Stimulated activated CD4-positive, alpha-beta T cell treated with anti-CD3 and anti-CD28 coated beads, Interleukin-15, amount 100 ng/mL, for 48 hours (primary cell): ENCODE measurements around the gene RAB34.
"Not testable (repeated sequence)": the region's sequence is repeated elsewhere in the genome, so short reads cannot be mapped to it uniquely, and the experiment has no call there.

Experiments used
- DNase-seq, 2 donors: peaks; one replicate each; pipeline ENCODE4 v3.0.0-alpha.2; 2020; ENCODE audit warnings: low read depth in 2 of 2

RAB34 gene

GRCh38 chr17:28728364-28729200 is 10.9 kb upstream of the RAB34 start, which contains the start of gene NEK8:
TSS of gene NEK8 (plus strand) at chr17:28728788. CDS start at chr17:28728814, 26 bp downstream.
- DNase-seq = peak; percentile 95 to 98

DNA sequence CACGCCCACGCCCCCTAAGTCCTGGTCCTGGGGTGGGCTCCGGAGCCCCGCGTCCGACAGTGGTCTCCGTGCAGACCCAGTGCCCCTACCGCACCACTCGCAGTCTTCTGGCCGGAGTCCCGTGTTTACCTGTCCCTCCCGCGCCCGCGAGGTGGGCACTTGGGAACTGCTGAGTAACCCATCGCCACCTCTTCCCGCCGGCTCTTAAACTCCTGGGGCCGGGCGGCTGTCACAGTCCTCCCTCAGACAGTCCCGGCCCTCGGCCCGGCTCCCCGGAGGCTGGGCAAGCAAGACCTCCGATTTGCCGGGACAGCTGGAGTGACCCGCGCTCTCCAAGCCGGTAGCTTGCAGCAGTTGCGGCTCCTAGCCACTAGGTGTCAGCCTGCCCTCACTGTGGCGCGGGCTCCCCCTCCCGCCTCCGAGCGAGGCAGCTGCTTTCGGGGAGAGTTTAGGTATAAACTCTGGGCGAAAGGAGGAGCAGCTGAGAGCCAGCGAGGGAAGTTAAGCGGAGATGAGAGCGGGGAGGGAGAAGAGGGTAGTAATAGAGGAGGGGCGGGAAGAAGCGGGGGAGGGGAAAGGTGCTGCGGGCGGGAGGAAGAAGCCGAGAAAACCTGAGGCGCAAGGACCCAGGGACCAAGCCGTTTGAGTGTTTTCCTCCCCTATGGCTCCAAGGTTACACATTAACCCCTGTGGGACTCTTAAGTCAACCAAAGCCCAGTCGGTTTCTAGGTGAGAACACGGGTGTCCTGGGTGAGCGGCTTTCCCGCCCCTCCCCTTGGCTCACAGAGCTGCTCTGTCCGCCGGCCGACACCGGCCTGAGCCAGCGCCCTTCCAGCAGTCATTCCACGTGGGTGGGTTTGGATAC is 9.2 kb upstream of the RAB34 start:
- DNase-seq = peak; percentile 89 to 90

DNA sequence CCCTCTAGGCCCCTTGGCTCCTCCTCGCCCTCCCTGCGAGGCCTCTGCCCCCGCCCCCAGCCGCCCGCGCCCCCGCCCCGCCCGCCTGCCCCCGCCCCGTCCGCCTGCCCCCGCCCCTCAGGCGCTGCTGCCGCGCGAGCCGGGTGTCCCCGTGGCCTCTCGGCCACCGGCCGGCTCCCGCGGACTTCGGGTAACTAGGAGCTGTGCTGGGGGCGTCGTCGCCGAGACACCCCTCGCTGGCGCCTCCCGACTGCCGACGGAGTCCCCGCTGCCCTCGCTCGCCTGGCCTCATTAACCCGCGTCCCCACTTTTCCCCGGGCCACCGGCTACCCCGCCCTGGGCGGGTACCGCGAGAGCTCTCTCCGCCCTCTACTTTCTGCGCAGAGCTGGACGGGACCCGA is 8.6 kb upstream of the RAB34 start, which contains the start of gene TLCD1:
TSS of gene TLCD1 (minus strand) at position 8 of the 401 bp plus-strand sequence. CDS start 136 bp downstream, outside the sequence.
- peak in 1 of 2 donors; percentile 72 for DNase-seq

- peak in 1 of 2 donors; percentile 50 for DNase-seq
These were observed 8.1 kb upstream of the RAB34 start for GRCh38 chr17:28725660-28726225.

DNA sequence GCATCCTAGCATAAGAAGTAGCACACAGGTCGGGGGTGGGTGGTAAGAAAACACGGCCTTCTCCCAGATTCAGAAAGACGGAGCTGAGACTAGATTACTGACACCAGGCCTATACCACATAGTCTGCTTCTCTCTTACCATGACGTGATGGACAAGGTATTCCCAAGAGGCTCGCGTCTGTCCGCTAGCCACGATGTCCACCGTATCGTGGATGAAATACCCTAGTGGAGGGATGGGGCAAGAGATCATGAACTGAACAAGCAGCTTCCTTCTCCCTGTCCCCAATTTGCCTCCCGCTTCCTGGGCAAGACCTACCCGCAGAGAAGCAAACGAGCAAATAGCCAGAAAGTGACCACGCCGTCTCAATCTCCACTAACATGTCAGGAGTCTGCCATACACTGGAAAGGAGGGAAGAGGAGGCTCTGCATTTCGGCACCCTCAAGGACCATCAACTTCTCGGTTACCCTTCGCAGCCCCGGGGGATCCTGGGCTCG is 7.5 kb upstream of the RAB34 start:
- DNase-seq = peak in 1 of 2 donors; percentile 19

DNA sequence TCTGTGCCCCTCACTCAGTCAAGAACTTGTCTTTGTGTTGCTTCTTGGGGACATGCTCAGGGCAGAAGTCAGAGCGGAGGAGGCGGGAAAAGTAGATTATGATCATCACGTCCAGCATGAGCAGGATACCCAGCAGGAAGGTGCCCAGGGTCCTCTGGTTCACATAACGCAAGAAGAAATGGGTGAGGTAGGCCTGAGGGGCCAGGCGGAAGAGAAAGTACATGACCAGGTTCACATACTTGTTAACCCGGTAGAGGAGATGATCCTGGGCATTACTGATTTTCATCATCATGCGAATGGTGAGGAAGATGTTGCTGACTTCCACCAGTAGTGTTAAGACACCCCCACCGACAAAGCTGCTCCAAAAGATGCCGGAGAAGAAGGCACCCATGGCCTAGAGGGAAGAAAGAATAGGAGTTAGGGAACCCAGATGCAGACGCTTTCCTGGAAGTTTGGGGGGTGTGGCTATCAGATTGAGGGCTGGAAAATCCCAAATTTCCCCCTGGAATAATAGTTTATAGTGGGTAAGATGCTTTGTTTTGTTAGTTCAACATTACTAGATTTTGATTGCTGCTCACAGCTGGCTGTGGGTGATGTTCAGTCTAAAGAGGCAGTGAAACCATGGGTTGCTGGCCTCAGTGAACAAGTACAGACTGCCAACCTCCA is 7.0 kb upstream of the RAB34 start:
- DNase-seq = no peak

GRCh38 chr17:28723836-28724499 is 6.3 kb upstream of the RAB34 start:
- not testable (repeated sequence) for DNase-seq

- DNase-seq = no peak
These were observed 5.6 kb upstream of the RAB34 start for GRCh38 chr17:28723159-28723835.

DNA sequence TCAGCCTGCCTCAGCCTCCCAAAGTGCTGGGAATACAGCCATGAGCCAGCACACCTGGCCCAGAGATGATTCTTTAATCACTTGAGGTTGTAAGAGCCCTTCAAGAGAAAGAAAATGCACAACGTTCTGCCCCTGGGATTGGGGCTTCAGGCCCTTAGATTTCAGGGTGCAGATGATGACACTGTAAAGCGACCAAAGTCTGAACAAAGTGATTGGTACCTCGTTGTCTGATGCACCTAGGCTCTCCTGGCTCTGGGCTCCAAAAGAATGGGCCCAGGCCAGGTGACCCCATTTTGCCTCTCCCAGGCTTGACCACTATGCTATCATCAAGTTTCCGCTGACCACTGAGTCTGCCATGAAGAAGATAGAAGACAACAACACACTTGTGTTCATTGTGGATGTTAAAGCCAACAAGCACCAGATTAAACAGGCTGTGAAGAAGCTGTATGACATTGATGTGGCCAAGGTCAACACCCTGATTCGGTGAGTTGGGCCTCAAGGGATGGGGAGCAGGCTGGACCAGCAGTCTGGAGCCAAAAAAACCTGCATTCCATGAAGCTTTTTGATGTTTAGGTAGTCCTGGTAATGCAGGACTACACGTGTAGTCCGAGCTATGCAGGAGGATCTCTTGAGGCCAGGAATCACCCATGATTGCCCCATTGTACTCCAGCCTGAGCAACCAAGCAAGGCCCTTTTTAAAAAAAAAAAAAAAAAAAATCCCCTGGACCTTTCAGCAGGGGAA is 4.9 kb upstream of the RAB34 start:
- no peak for DNase-seq

- DNase-seq = not testable (repeated sequence)
These were observed 3.3 kb upstream of the RAB34 start for GRCh38 chr17:28720997-28721329.

DNA sequence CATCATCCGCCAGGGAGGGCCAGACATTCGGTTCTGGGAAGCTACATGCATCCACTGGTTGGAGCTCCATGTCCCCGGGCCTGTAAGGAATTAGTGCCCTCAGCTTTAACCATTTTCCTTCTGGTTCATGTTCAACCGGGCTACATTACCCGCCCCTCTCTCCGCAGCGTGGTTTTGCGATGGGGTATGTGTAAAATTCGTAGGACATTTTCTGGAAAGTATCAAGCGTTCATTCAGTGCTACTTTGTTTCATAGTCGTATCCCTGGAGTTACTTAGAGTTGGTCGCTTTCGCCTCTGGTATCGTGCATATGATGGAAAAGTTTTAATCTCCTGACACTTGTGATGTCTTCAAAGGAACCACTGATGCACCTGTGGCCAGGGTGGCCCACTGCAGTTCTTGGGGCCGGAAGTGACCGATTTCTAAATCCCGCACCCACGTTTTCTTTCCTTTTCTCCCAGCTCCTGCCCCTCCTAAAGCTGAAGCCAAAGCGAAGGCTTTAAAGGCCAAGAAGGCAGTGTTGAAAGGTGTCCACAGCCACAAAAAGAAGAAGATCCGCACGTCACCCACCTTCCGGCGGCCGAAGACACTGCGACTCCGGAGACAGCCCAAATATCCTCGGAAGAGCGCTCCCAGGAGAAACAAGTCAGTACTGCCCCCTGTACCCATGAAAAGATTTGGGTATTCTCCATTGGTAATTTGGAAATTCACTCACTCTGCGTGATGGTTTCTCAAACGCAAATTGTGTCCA is 2.8 kb upstream of the RAB34 start:
- peak in 1 of 2 donors; percentile 31 for DNase-seq

GRCh38 chr17:28719021-28719433 is 1.4 kb upstream of the RAB34 start:
- no peak for DNase-seq

- no peak for DNase-seq
These were observed 809 bp upstream of the RAB34 start for GRCh38 chr17:28718333-28719020.

GRCh38 chr17:28716740-28717577 is 709 bp downstream of the RAB34 start:
- DNase-seq = no peak

DNA sequence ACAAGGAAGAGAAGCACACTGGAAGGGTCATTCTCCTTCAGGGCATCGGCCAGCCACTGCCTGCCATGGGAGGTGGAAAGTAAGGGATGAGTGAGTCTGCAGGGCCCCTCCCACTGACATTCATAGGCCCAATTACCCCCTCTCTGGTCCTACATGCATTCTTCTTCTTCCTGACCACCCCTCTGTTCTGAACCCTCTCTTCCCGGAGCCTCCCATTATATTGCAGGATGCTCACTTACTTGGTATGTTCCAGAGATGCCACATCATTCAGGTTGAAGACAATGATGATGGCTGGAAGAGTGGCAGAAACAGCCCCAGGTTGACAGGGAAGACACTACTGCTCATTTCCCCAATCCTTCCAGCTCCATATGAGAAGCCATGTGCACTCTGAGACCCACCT is 2.5 kb downstream of the RAB34 start:
- no peak for DNase-seq

DNA sequence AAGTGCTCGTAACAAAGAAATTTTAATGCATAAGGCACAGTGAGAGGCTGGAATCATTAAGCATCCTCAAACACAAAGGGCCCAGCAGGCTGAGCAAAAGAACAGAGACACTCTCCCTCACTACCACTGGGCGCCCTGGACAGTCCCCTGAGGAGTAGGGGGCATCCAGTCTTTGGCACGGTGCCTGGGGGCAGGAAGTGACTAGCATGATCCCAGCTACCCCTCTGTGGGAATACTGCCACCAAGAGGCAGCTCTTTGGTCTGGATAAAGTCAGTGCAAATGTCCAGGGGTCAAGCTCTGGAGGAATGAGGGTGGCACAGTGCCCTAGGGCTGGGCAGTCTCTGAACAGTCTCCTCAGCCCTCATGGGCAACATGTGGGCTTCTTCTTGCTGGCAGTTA is 3.4 kb downstream of the RAB34 start:
- DNase-seq = no peak

DNA sequence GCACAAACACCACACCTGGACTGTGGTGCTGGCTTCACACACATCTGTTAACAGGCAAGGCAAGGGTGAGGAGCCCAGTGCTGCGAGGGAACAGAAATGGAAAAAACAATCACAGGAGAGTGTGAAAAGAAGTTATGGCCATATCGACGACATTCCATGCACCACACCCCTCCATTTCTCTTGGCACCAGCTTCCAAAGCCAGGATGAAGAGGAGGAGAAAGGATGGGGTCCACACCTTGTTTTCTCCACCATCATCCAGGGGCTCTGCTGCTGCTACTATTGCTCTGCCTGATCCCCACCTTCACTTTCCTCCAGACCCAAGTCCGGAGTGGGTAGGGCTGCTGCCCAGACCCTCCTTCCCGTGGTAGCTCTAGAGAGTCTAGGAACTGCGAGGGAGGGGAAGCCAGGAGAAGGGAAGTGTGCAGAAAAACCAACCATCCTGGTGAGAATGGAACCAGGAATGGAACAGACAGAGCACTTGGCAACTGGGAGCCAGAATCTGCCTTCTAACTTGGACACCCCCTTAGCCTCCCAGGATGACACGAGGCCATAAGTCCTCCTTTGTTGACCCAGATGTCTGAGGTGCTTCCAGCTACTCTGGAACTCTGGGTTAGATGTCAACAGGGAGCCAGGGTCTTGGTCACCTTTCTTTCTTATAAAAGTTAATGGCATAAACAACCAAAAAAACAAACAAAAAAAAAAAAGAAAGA is 4.8 kb downstream of the RAB34 start:
- DNase-seq = no peak
